ENCODE results near the gene COL21A1. TPM values are rescaled to one million over a fixed set of nuclear protein-coding genes. Genes with fewer than 3 reads are reported as not detected.

Gene COL21A1
- total and polyA plus RNA-seq, 4 donors, result 1.6 to 105 (median 6.3) TPM

GRCh38 chr6:56147766-56148165 is 99.6 kb downstream of the COL21A1 start:
- ATAC-seq (ENCODE audit: insufficient read depth, low FRiP score) (no peak), DNase-seq (no peak)
- H3K9ac ChIP-seq (ENCODE audit: insufficient read depth in 1 of 2, low read length in 2 of 2), result no peak overlapping the region
- H3K4me1 ChIP-seq (ENCODE audit: control insufficient read depth in 5 of 5, insufficient read depth in 5 of 5, low read length in 5 of 5), result peaks cover 0 to 5% (median 0%) of the 10 kb centered on the region in 5 donors
- H3K27me3 ChIP-seq (ENCODE audit: control insufficient read depth in 3 of 3, insufficient read depth in 3 of 3, low read length in 2 of 3), result no peaks in the 10 kb centered on the region
- no peak for TF ChIP-seq CTCF (IDR thresholded peaks at IDR 0.05; ENCODE audit: control extremely low read depth, extremely low read depth)
- H3K4me3 ChIP-seq, result no peak overlapping the region
- no peak overlapping the region for H3K27ac ChIP-seq (ENCODE audit: low read depth in 1 of 2, low read length in 1 of 2)
- peaks cover 0 to 28% (median 12%) of the 10 kb centered on the region in 4 donors for H3K36me3 ChIP-seq (ENCODE audit: control insufficient read depth in 4 of 4, insufficient read depth in 4 of 4, low read length in 4 of 4)
- peaks cover 0 to 3% (median under 1%) of the 10 kb centered on the region in 4 donors for H3K9me3 ChIP-seq (ENCODE audit: control insufficient read depth in 4 of 4, insufficient read depth in 3 of 4, low read length in 3 of 4)
- 67 to 84% methylated on average over 2 of the region's 2 CpGs for WGBS, 2 donors

GRCh38 chr6:56146086-56146485 is 101.3 kb downstream of the COL21A1 start:
- TF ChIP-seq CTCF (IDR thresholded peaks at IDR 0.05; ENCODE audit: control extremely low read depth, extremely low read depth), result no peak
- Histone ChIP-seq H3K27me3 (ENCODE audit: control insufficient read depth in 3 of 3, insufficient read depth in 3 of 3, low read length in 2 of 3) (no peaks in the 10 kb centered on the region), H3K9me3 (ENCODE audit: control insufficient read depth in 4 of 4, insufficient read depth in 3 of 4, low read length in 3 of 4) (peaks cover 0 to 3% (median 0%) of the 10 kb centered on the region in 4 donors), H3K4me1 (ENCODE audit: control insufficient read depth in 5 of 5, insufficient read depth in 5 of 5, low read length in 5 of 5) (peaks cover 0 to 5% (median 0%) of the 10 kb centered on the region in 5 donors), H3K9ac (ENCODE audit: insufficient read depth in 1 of 2, low read length in 2 of 2) (no peak overlapping the region), H3K4me3 (no peak overlapping the region), H3K36me3 (ENCODE audit: control insufficient read depth in 4 of 4, insufficient read depth in 4 of 4, low read length in 4 of 4) (peaks cover 0 to 26% (median 11%) of the 10 kb centered on the region in 4 donors), H3K27ac (ENCODE audit: low read depth in 1 of 2, low read length in 1 of 2) (no peak overlapping the region)
- DNase-seq (no peak), ATAC-seq (ENCODE audit: insufficient read depth, low FRiP score) (no peak)
- WGBS, 2 donors, result 78 to 87% methylated on average over 1 of the region's 1 CpG

GRCh38 chr6:56145616-56146015 is 101.8 kb downstream of the COL21A1 start:
- no peak overlapping the region for H3K27ac ChIP-seq (ENCODE audit: low read depth in 1 of 2, low read length in 1 of 2)
- peaks cover 0 to 29% (median 10%) of the 10 kb centered on the region in 4 donors for H3K36me3 ChIP-seq (ENCODE audit: control insufficient read depth in 4 of 4, insufficient read depth in 4 of 4, low read length in 4 of 4)
- DNase-seq, result no peak
- no peak for ATAC-seq (ENCODE audit: insufficient read depth, low FRiP score)
- H3K4me3 ChIP-seq, result no peak overlapping the region
- no peak overlapping the region for H3K9ac ChIP-seq (ENCODE audit: insufficient read depth in 1 of 2, low read length in 2 of 2)
- peaks cover 0 to 3% (median 0%) of the 10 kb centered on the region in 4 donors for H3K9me3 ChIP-seq (ENCODE audit: control insufficient read depth in 4 of 4, insufficient read depth in 3 of 4, low read length in 3 of 4)
- 0 to 28% methylated on average over 1 of the region's 1 CpG for WGBS, 2 donors
- no peak for TF ChIP-seq CTCF (IDR thresholded peaks at IDR 0.05; ENCODE audit: control extremely low read depth, extremely low read depth)
- H3K27me3 ChIP-seq (ENCODE audit: control insufficient read depth in 3 of 3, insufficient read depth in 3 of 3, low read length in 2 of 3), result no peaks in the 10 kb centered on the region
- peaks cover 0 to 5% (median 0%) of the 10 kb centered on the region in 5 donors for H3K4me1 ChIP-seq (ENCODE audit: control insufficient read depth in 5 of 5, insufficient read depth in 5 of 5, low read length in 5 of 5)

Measured in lung (tissue), 12 donors.